ENCODE results near the gene KRT27. TPM values are rescaled to one million over a fixed set of nuclear protein-coding genes. Genes with fewer than 3 reads are reported as not detected.
A peak's percentile ranks its signal among the peaks of the same experiment; 100 is the strongest.

KRT27 gene
- total and polyA plus RNA-seq, 2 donors (not counting 3 experiments of a cell fraction or from before 2014, with no cell fraction given), result not detected

DNA sequence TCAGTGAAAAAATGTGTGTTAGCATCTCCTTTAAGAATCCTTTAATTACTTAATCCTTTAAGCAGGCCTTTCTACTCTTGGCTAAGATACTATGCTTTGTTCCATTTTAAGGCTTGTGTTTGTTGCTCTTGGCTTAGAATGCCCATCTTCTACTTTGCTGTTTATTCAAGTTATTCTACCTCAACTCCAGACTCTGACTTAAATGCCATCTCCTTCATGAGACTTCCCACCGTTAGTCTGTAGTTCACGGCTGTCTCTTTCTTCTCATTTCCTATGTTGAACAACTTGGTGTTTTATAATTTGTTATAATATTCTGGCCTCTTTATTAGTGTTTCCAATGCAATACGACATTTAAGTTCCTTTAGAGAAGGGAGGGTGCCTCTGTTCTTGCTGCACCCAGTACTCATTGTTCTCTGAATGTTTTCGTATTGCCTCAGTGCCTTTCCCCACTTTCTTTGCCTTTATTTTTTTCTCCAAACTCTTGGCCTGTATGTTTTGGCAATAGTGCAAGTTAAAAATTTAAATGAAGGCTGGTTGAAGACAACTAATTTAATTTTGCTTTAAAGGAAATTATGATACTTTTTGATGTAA, 46.2 kb upstream of the KRT27 start:
- Histone ChIP-seq H3K79me2 (ENCODE audit: control insufficient read depth, insufficient read depth, low read length) (no peaks in the 10 kb centered on the region), H3K9me1 (replicated peaks; ENCODE audit: control insufficient read depth, extremely low read depth, insufficient read depth, low read length) (no peaks in the 10 kb centered on the region), H3K27ac (ENCODE audit: insufficient read depth, low read depth, low read length) (no peak overlapping the region), H4K20me1 (replicated peaks; ENCODE audit: control insufficient read depth, extremely low read depth, insufficient read depth, low read length) (no peaks in the 10 kb centered on the region), H3K4me1 (ENCODE audit: control insufficient read depth, extremely low read depth, insufficient read depth, low read length) (no peaks in the 10 kb centered on the region), H3K4me3 (replicated peaks in 1 of 3; ENCODE audit: insufficient read depth in 1 of 3, low read depth in 1 of 3, low read length in 3 of 3) (no peak overlapping the region), H2AFZ (ENCODE audit: low read depth, low read length) (no peak overlapping the region), H3K27me3 (ENCODE audit: control insufficient read depth in 2 of 2, insufficient read depth in 2 of 2, low read length in 2 of 2) (no peaks in the 10 kb centered on the region), H3K36me3 (ENCODE audit: control insufficient read depth in 2 of 2, extremely low read depth in 1 of 2, insufficient read depth in 2 of 2, low read length in 2 of 2) (no peaks in the 10 kb centered on the region), H3K9ac (replicated peaks; ENCODE audit: extremely low read depth, insufficient read depth, low read length) (no peak overlapping the region), H3K4me2 (ENCODE audit: insufficient read depth, low read length) (no peak overlapping the region), H3K9me3 (replicated peaks; ENCODE audit: control insufficient read depth, insufficient read depth, low read length) (no peaks in the 10 kb centered on the region)
- ChIA-PET POLR2A (no interaction called here), CTCF (no interaction called here)
- no TSS peak for BruUV-seq (replicated peaks)
- intact Hi-C loops (cut with micrococcal nuclease) (no loop called here), dilution Hi-C loops (cut with MboI; ENCODE audit: extremely low pct_ligation_motif_present, low sequenced_read_pairs) (no loop called here)
- peak; percentile 33 for DNase-seq (ENCODE audit: low read depth, low spot score)
- TF ChIP-seq POLR2A (IDR thresholded peaks at IDR 0.05; ENCODE audit: low read depth, low read length) (no peak), POLR2AphosphoS5 (IDR thresholded peaks at IDR 0.05; ENCODE audit: insufficient read depth, low read depth, low read length) (no peak), MYC (IDR thresholded peaks at IDR 0.05; ENCODE audit: low read depth, low read length) (no peak), GATA2 (IDR thresholded peaks at IDR 0.05; ENCODE audit: insufficient read depth, insufficient read length, low read depth, low read length) (no peak), EZH2 (IDR thresholded peaks at IDR 0.05; ENCODE audit: borderline replicate concordance, low read depth, low read length, severe bottlenecking) (no peak)
- TF ChIP-seq, protein P1, sequence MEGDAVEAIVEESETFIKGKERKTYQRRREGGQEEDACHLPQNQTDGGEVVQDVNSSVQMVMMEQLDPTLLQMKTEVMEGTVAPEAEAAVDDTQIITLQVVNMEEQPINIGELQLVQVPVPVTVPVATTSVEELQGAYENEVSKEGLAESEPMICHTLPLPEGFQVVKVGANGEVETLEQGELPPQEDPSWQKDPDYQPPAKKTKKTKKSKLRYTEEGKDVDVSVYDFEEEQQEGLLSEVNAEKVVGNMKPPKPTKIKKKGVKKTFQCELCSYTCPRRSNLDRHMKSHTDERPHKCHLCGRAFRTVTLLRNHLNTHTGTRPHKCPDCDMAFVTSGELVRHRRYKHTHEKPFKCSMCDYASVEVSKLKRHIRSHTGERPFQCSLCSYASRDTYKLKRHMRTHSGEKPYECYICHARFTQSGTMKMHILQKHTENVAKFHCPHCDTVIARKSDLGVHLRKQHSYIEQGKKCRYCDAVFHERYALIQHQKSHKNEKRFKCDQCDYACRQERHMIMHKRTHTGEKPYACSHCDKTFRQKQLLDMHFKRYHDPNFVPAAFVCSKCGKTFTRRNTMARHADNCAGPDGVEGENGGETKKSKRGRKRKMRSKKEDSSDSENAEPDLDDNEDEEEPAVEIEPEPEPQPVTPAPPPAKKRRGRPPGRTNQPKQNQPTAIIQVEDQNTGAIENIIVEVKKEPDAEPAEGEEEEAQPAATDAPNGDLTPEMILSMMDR (IDR thresholded peaks at IDR 0.05; ENCODE audit: extremely low read depth in 1 of 2, insufficient read depth in 1 of 2, low read depth in 1 of 2, low read length in 2 of 2), result no peak
- no peak for FAIRE-seq
